ENCODE measurements around the gene MTSS2. TPM values are rescaled to one million over a fixed set of nuclear protein-coding genes. Genes with fewer than 3 reads are reported as not detected.

The MTSS2 gene
- total and polyA plus RNA-seq, 2 experiments from 2014 or later: 1.6 to 19.6 TPM

DNA sequence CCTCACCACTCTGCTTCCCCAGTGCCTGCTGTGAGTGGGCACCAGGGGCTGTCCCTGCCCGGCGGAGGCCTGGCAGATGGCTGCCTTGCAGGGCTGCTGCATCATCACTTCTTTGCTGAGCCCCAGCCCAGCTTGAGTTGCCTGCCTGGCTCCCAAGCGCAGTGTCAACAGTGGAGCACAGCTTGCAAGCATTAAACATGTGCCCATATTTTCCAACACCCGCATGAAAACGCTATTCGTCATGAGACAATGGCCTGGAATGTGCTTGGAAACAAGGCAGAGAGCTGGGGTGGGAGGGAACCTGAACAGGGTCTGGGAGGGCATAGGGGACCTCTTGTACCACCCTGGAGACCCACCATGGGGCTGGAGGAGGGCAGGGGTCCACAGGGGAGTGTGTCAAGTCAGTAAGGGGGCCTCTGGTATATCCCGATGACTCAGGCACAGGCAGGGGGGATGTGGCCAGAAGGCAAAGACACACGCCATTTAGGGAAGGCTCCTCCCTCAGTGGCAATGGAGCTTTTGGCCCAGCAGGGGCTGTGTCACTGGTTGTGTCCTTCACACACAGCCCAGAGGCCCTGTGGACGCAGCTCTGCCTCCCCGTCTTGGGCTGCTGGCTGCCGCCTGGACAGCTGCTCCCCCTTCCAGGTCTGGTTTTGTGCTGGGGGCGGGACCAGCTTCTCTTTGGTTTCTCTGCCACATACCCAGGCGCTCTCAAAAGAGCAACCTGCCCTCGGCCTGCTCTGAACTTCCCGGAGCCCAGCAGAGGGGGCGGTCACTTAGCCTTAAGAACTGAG is 17.4 kb upstream of the MTSS2 start:
- Mint-ChIP-seq H3K9me3 (no peaks in the 10 kb centered on the region; the same call in 2 of the 3 replicates), H3K4me1 (peaks cover 39% of the 10 kb centered on the region), H3K27me3 (ENCODE audit: insufficient read depth, low read depth, poor library complexity) (peaks cover 26% of the 10 kb centered on the region), H3K36me3 (ENCODE audit: low read depth) (no peaks in the 10 kb centered on the region; the same call in 2 of the 3 replicates), H3K4me3 (no peak overlapping the region), H3K27ac (peak overlapping the region; percentile 74; the same call in 1 of the 2 replicates)
- no peaks in the 10 kb centered on the region for H3K27me3 ChIP-seq (ENCODE audit: insufficient read depth)
- no peaks in the 10 kb centered on the region for H3K36me3 ChIP-seq (ENCODE audit: insufficient read depth)
- H3K4me2 ChIP-seq: no peak overlapping the region
- ATAC-seq (peak; percentile 58), DNase-seq (ENCODE audit: low spot score) (peak; percentile 70)
- H3F3A ChIP-seq (replicated peaks; ENCODE audit: low read depth): no peaks in the 10 kb centered on the region
- H3K4me1 ChIP-seq (ENCODE audit: insufficient read depth): peaks cover 6% of the 10 kb centered on the region; the same call in 1 of the 2 replicates
- no peaks in the 10 kb centered on the region for H3K9me2 ChIP-seq (ENCODE audit: insufficient read depth)
- H4K20me1 ChIP-seq (replicated peaks; ENCODE audit: insufficient read depth): no peaks in the 10 kb centered on the region
- H3K4me3 ChIP-seq: no peak overlapping the region
- no peak overlapping the region for H2AFZ ChIP-seq
- no peaks in the 10 kb centered on the region for H3K79me2 ChIP-seq (replicated peaks; ENCODE audit: insufficient read depth)
- TF ChIP-seq NANOG (IDR thresholded peaks at IDR 0.05; ENCODE audit: borderline replicate concordance): no peak
- no peak for TF ChIP-seq JUNB (IDR thresholded peaks at IDR 0.05; ENCODE audit: unreplicated experiment)
- no peak for TF ChIP-seq CREB1 (CRISPR knock-in tag; IDR thresholded peaks at IDR 0.05; ENCODE audit: low read depth)
- TF ChIP-seq, protein P1, sequence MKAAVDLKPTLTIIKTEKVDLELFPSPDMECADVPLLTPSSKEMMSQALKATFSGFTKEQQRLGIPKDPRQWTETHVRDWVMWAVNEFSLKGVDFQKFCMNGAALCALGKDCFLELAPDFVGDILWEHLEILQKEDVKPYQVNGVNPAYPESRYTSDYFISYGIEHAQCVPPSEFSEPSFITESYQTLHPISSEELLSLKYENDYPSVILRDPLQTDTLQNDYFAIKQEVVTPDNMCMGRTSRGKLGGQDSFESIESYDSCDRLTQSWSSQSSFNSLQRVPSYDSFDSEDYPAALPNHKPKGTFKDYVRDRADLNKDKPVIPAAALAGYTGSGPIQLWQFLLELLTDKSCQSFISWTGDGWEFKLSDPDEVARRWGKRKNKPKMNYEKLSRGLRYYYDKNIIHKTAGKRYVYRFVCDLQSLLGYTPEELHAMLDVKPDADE (IDR thresholded peaks at IDR 0.05): no peak
- TF ChIP-seq ZNF331 (CRISPR knock-in tag; IDR thresholded peaks at IDR 0.05; ENCODE audit: low read depth): no peak
- TF ChIP-seq STAT1 (IDR thresholded peaks at IDR 0.05; ENCODE audit: unreplicated experiment): no peak
- no peak for TF ChIP-seq ZNF114 (CRISPR knock-in tag; IDR thresholded peaks at IDR 0.05)
- 0 out of 2 replicates have a peak overlapping the region, but pooled peaks have one; percentile 59 for H3K27ac ChIP-seq (ENCODE audit: low read depth)

DNA sequence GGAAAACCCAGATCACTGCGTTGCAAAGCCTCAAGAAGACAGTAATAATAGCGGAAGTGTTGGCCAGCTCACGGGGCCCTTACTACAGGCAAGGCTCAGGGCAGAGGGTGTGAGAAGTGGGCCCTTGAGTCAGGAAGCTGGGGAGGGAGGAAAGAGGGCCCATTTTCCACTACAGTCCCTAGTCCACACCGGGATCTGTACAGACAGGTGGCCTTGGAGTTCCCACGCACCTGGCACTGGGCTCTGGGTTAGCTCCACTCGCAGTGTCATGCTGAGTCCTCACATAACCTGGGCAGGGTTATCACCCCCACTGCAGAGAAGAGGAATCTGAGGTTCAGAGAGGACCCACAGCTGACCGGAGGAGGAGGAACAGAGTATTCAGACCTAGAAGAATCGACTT is 16.8 kb upstream of the MTSS2 start:
- no peak overlapping the region for H3K27ac Mint-ChIP-seq
- no peak overlapping the region for H3K4me2 ChIP-seq

More for the DNA sequence above, 16.8 kb upstream of the MTSS2 start:
- no peaks in the 10 kb centered on the region; the same call in 2 of the 3 replicates for H3K36me3 Mint-ChIP-seq (ENCODE audit: low read depth)
- Histone ChIP-seq H3K79me2 (replicated peaks; ENCODE audit: insufficient read depth) (no peaks in the 10 kb centered on the region), H3K4me1 (ENCODE audit: insufficient read depth) (0 out of 2 replicates have a peak, but pooled peaks cover 3% of the 10 kb centered on the region), H3K27ac (ENCODE audit: low read depth) (no peak overlapping the region), H3F3A (replicated peaks; ENCODE audit: low read depth) (no peaks in the 10 kb centered on the region), H3K9me2 (ENCODE audit: insufficient read depth) (no peaks in the 10 kb centered on the region), H3K27me3 (ENCODE audit: insufficient read depth) (no peaks in the 10 kb centered on the region), H4K20me1 (replicated peaks; ENCODE audit: insufficient read depth) (no peaks in the 10 kb centered on the region), H3K4me3 (no peak overlapping the region), H2AFZ (no peak overlapping the region), H3K36me3 (ENCODE audit: insufficient read depth) (no peaks in the 10 kb centered on the region)
- H3K4me1 Mint-ChIP-seq: peaks cover 33% of the 10 kb centered on the region
- no peak for ATAC-seq
- no peak overlapping the region for H3K4me3 Mint-ChIP-seq
- no peaks in the 10 kb centered on the region; the same call in 2 of the 3 replicates for H3K9me3 Mint-ChIP-seq
- no peak for DNase-seq (ENCODE audit: low spot score)
- no peak for TF ChIP-seq ZNF114 (CRISPR knock-in tag; IDR thresholded peaks at IDR 0.05)
- no peak for TF ChIP-seq EZH2phosphoT487 (IDR thresholded peaks at IDR 0.05; ENCODE audit: unreplicated experiment)
- TF ChIP-seq POLR2AphosphoS5 (IDR thresholded peaks at IDR 0.05; ENCODE audit: low read depth): no peak
- no peak for TF ChIP-seq ZNF331 (CRISPR knock-in tag; IDR thresholded peaks at IDR 0.05; ENCODE audit: low read depth)
- no peak for TF ChIP-seq CREB1 (CRISPR knock-in tag; IDR thresholded peaks at IDR 0.05; ENCODE audit: low read depth)
- TF ChIP-seq, protein P1 (IDR thresholded peaks at IDR 0.05): no peak
- TF ChIP-seq EZH2 (IDR thresholded peaks at IDR 0.05; ENCODE audit: low read depth, unreplicated experiment): no peak
- H3K27me3 Mint-ChIP-seq (ENCODE audit: insufficient read depth, low read depth, poor library complexity): peaks cover 26% of the 10 kb centered on the region

Measured in GM23338 (cell line).